ENCODE results near the gene FAM161A.
A peak's percentile ranks its signal among the peaks of the same experiment; 100 is the strongest.
"Not testable (repeated sequence)": the region's sequence is repeated elsewhere in the genome, so short reads cannot be mapped to it uniquely, and the experiment has no call there.

FAM161A gene, protein sequence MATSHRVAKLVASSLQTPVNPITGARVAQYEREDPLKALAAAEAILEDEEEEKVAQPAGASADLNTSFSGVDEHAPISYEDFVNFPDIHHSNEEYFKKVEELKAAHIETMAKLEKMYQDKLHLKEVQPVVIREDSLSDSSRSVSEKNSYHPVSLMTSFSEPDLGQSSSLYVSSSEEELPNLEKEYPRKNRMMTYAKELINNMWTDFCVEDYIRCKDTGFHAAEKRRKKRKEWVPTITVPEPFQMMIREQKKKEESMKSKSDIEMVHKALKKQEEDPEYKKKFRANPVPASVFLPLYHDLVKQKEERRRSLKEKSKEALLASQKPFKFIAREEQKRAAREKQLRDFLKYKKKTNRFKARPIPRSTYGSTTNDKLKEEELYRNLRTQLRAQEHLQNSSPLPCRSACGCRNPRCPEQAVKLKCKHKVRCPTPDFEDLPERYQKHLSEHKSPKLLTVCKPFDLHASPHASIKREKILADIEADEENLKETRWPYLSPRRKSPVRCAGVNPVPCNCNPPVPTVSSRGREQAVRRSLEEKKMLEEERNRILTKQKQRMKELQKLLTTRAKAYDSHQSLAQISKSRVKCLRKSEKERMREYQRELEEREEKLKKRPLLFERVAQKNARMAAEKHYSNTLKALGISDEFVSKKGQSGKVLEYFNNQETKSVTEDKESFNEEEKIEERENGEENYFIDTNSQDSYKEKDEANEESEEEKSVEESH

DNA sequence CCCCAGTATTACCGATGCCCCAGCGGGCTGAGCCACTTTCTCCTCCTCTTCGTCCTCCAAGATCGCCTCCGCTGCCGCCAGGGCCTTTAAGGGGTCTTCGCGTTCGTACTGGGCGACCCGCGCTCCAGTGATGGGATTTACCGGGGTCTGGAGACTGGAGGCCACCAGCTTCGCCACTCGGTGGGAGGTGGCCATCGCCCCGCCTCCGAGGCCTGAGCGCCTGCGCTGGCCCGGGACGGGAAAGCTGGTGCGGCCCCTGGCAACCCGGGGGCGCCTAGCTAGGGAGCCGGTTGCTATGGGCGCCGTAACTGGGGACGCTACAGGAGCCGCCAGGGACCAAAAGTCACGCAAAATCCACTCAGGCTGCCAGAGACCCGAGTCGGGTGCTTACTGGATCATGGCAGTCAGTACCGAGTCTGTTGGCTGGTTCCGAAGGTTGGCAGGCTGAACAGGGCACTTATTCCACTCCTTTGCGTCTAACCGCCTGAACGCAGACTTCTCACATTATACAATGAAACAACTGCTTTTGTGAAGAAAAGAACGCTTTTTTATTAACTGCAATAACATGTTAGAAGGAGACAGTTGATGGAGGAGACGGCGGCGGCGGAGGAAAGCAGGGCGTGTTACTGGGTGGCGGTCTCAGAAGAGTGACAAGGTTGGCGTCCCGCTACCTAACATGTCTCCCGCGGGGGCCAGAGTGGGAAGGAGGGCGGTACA, at the start of gene FAM161A:
Gene FAM161A, minus strand, starts transcription at position 214 of the 717 bp plus-strand sequence. Its CDS starts 19 bp downstream, at position 195.
- DNase-seq (ENCODE audit: low read depth) = peak; percentile 73

DNA sequence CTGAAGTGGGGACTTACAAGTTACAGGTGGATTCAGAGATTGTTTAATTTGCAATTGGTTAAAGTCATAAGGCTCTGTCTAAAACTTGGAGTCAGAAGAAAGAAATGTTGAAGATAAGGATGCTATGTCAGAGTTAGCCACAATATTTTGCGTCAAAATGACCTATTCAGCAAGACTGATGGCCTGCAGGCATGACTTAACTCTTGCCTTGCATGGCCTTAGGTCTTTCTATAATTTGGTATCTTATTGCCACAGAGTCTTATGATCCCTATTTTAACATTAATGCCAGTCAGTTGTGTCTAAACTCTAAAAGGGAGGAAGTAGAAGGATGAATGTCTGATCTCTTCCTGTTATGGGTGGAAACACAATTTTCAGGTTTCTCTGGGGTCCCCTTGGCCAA, 46.4 kb upstream of the FAM161A start:
- DNase-seq (ENCODE audit: low read depth) = no peak

DNA sequence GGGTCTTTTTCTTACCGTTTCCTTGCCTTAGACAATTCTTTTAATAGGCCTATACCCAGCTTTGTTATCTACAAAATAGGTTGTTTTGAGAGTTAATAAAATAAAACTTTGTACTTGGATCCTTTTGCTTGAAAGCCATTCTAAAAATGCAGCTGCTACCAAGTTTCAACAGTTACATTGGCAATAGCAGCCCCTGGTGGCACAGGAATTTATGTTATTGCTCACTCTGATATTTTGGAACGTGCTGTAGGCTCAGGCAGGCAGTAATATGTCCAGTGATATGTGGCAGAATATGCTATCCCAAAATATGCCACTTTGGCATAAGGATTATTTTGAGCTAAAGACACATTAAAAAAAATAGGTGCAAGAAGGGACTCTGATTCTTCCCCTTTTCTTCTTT, 45.0 kb upstream of the FAM161A start:
- DNase-seq (ENCODE audit: low read depth) = no peak

DNA sequence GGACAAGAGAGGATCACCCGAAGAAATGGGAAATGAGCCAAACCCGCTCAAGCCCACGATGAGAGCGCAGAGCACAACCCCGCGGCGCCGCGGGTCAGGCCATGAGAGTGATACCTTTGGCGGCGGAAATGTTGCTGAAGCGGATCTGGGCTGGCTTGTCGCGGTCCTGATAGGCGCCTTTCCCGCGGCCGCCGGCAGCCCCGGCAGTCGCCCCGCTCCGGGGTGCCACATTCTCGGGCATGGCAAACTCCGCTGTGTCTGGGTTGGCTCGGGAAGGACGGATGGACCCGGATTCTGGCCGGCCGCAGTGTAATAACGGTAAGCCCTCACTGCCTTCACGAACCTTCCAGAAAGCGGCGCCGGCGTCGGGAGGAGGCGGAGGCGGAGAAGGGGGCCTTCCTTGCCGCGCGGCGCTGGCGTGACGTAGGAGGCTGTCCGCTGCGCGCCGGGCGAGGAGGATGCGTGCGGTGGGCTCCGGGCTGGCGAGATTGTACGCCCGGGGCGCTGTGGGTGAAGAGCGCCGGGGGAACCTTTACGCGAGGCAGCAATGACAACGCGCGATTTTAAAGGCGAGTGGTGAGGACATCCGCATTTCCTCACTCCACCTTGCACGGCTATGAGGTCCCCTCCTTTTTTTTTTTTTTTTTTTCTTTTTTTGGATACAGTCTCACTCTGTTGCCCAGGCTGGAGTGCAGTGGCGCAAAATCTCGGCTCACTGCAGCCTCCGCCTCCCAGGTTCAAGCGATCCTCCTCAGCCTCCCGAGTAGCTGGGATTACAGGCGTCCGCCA, 34.6 kb upstream of the FAM161A start, which contains the start of gene CCT4:
Gene CCT4, minus strand, starts transcription at position 390 of the 789 bp plus-strand sequence. Its CDS starts 149 bp downstream, at position 241.
- DNase-seq (ENCODE audit: low read depth) = peak; percentile 86

DNA sequence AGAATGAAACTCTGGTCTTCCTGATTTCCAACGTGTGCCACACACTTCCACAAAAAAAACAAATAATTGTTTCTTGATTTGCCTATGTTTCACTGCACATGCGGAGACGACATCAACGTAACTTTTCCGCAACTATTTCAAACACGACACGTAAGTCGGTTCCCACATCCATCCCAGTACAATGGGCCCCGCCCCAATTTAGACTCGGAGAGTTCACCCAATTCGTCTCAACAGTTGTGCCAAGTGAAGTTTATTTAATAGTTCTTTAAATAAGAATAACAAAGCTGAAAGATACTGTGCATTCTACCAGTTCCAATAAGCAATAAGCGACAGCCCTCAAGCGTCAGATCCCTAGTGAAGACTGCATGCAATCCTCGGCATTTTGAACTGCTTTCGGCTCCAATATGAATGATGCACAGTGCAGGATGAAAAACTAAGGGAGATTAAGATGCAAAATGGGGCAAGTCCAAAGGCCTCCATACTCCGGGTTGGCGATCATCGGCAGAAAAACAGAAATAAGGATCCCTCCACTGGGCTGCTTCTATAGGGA, 33.9 kb upstream of the FAM161A start:
- DNase-seq (ENCODE audit: low read depth) = no peak

DNA sequence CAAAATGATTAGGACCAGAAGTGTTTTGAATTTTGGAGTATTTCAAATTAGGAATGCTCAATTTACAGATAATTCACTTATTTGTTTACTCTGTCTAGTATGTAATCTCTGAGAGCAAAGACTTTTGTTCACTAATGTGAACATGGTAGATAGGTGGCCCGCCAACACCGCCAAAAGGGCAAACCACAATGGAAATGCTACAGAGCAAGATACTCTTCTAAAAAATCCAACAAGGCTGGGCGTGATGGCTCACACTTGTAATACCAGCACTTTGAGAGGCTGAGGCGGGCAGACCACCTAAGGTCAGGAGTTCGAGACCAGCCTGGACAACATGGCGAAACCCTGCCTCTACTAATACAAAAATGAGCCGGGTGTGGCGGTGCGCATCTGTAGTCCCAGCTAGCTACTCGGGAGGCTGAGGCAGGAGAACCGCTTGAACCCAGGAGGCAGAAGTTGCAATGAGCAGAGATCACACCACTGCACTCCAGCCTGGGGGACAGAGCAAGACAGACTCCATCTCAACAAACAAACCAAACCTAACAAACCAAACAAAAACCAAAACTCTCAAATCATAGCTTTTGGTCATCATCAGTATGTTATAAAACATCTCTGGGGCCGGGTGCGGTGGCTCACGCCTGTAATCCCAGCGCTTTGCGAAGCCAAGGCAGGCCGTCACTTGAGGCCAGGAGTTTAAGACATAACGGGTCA, 32.2 kb upstream of the FAM161A start:
- DNase-seq (ENCODE audit: low read depth) = no peak

DNA sequence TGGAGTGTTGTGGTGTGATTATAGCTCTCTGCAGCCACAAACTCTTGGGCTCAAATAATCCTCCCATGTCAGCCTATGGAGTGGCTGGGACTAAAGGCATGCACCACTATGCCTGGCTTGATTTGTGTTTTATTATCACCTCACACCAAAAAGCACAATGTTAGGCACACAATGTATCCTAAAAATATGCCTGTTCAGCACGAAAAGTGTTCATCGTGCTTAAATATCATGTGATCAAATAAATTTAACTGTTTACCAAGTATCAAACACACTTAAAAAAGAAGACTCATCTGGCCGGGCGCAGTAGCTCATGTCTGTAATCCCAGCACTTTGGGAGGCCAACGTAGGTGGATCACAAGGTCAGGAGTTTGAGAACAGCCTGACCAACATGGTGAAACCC, 29.0 kb upstream of the FAM161A start:
- DNase-seq (ENCODE audit: low read depth) = no peak

DNA sequence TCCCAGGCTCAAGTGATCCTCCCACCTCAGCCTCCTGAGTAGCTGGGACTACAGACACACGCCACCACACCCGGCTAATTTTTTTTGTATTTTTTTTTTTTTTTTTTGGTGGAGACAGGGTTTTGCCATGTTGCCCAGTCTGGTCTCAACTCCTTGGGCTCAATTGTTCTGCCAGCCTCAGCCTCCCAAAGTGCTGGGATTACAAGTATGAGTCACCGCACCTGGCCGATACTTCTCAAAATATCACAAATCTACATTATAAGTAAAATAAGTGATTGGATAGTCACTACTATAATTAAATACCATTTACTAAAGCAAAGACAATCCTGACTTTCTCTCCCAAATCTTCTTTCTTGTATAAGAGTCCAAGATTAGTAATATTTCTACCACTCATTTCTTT, 25.5 kb upstream of the FAM161A start:
- DNase-seq (ENCODE audit: low read depth) = not testable (repeated sequence)

DNA sequence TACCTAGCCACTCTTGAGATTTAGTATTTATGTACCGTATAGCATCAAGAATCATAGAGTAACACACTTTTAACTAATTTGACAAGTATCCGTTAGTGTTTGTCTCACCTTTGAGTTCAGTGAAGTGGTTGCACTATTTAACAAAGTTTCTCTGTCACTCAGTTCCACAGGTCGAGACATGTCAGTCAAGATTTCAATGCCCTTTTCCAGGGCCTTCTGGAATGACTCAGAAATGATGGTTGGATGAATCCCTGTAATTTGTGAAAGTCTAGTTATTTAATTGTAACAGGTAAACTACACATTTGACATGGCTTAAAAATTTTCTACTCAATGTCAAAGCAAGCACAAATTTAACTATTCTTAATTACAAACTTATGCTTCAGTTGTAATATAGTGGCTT, 24.9 kb upstream of the FAM161A start:
- no peak for DNase-seq (ENCODE audit: low read depth)

DNA sequence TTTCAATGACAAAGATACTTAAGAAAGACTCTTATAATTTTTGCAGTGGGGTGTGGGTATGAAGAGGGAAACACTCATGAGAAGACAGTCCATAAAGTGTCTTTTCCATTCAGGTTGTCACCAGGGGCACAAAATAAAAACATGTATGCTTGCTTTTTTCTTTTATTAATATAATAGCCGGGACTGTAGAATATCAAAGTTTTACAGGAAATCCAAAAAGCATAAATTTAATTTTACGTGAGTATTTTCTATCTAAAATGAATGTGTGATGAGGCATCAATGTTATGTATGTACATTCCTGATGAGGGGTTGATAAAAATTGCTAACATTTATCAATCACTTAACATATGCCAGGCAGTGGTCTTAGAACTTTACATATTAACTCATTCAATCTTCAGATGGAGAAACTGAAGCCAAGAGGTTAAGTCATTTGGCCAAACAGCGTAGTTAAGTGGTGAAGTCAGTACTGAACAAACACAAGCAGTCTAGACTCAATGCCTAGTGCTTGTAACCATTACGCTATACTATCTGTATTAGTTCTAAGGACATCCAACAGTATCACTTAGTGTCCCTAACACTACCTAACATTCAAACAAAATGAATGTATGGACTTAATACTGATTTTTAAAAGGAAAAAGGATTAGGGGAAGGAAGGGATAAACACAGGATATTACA, 23.8 kb upstream of the FAM161A start:
- no peak for DNase-seq (ENCODE audit: low read depth)

DNA sequence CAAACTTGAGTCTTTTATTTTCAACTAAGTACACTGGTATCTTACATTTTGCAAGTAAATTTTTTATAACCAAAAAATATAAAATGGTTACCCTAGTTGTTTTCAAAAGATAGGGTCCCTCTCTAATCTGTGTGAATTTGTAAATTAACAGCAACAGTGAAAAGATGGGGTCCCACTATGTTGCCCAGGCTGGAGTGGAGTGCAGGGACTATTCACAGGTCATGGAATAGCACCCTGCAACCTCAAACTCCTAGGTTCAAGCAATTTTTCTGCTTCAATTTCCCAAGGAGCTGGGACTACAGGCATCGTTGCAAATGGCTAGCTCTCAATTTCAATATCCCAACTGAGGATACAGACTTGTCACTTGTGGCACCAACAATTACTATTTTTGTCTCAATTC, 22.5 kb upstream of the FAM161A start:
- DNase-seq (ENCODE audit: low read depth) = no peak

DNA sequence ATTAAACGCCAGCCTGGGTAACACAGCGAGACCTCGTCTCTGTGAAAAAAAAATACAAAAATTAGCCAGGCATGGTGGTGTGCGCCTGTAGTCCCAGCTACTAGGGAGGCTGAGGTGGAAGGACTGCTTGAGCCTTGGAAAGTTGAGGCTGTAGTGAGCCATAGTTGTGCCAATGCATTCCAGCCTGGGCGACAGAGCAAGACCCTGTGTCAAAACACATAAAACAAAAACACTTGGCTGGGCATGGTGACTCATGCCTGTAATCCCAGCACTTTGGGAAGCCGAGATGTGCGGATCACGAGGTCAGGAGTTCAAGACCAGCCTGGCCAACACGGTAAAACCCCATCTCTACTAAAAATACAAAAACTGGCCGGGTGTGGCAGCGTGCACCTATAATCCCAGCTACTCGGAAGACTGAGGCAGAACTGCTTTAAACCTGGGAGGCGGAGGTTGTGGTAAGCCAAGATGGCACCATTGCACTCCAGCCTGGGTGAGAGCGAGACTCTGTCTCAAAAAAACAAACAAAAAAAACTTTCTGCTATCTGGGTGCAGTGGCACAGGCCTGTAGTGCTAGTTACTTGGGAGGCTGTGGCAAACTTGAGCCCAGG, 12.7 kb upstream of the FAM161A start:
- not testable (repeated sequence) for DNase-seq (ENCODE audit: low read depth)

DNA sequence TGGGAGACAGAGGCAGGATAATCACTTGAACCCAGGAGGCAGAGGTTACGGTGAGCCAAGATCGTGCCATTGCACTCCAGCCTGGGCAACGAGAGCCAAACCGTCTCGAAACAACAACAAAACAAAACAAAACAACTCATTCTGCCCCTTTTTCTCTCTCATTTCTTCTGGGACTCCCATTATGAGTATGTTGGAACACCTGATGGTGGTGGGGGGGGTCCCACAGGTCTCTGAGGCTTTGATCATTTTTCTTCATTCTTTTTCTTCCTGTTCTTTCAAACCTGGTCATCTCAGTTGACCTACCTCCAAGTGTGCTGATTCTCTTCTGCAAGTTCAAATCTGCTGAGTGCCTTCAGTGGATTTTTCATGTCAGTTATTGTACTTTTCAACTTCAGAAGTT, 8.2 kb upstream of the FAM161A start:
- DNase-seq (ENCODE audit: low read depth) = no peak

DNA sequence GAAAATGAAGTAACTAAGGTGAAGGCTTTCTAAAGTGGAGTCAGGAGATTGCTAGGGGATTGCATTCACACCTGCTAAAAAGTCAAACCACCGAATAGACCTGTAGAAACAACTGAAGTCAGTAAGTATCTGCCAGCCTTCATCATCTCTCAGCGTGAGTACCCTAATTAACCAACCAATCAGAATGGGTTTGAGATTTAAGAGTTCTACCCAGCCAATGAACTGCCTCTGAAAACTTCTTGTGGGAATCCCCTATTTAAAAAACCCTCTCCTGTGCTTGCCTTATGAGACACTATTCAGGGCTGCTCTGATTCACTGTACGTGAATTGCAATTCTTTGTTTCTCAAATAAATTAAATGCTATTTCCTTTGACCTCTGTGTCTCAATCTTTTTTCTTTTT, 3.4 kb upstream of the FAM161A start:
- no peak for DNase-seq (ENCODE audit: low read depth)

DNA sequence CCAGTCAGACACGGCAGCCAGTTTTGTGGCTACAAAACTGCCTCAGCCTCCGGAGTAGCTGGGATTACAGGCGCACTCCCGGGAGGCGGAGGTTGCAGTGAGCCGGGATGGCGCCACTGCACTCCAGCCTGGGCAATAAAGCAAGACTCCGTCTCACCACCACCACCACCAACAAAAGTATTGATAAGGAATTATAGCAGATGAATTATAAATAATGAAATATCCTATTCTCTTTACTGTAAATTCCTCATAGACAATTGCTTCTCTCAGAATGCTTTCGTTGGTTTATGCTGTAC, 1.4 kb upstream of the FAM161A start:
- DNase-seq (ENCODE audit: low read depth) = no peak

DNA sequence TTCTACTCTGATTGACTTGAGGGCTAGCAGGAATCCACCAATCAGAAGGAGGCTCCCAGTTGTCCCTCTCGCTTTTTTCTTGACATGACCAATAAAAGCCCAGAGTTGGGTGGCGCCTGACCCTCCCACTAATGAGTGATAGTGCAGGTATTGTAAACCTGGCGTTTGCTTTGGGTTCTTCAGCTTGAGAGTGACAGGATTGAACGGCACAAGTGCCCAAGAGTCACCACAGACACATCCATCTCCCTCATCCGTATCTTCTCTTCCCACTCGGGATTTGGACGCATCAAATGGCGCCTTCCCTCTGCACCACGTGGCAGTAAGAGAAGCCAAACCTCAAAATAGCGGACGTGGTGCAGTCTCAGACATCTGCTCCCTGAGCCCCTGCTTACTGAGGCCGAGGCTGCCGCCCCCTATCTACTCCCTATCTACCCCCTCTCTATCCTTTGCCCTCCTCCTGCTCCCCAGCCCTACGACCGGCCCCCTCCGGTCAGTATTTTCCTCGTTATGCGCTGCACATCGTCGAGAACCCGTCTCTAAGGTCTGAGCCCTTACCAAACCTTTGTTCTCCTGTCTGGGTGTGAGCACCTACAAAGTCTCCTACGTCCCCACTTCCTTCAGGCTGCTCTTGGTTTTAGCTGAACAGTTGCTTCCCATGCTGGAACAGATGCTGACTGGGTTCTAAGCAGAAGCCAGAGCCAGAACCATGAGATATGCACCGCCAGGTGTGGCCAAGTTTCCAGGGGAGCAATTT, 881 bp upstream of the FAM161A start:
- DNase-seq (ENCODE audit: low read depth) = peak; percentile 85

DNA sequence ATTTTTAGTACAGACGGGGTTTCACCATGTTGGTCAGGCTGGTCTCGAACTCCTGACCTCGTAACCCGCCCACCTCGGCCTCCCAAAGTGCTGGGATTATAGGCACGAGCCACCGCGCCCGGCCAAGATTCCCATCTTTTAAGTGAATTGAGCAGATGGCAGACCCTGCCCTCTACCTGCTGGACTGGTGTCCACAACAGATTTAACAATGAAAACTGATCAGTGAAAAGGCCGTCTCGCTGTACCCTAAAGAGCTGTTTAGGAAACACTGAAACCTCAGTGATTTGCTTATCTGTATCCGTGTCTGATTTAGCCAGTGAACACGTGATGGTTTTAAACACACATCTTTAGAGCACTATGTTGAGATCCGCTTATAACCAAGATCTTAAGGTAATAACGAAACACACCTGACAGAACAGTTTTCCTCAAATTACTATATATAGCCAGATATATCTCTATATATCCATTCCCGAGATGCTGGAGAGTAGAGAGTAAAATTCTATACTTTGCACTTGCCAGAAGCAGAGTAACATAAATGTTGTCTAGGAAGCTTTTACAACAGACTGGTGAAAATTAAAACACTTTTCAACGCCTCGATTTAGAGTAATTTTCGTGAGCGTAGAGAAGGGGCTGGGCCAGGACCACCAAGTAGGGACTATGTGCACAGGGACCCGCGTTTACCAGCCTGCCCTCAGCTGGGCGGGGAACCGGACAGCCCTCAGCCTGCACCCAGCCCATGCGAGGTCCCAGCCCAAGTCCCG, 594 bp downstream of the FAM161A start:
- DNase-seq (ENCODE audit: low read depth) = no peak

DNA sequence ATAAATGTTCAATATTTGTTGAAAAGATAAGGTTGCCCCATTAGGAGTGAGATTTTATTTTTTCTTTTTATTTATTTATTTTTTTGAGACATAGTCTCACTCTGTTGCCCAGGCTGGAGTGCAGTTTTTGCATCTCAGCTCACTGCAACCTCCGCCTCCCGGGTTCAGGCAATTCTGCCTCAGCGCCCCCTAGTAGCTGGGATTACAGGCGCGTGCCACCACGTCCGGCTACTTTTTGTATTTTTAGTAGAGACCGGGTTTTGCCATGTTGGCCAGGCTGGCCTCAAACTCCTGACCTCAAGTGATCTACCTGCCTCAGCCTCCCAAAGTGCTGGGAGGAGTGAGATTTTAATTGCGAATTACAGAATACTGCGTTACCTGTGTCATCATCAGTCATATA, 2.6 kb downstream of the FAM161A start:
- not testable (repeated sequence) for DNase-seq (ENCODE audit: low read depth)

DNA sequence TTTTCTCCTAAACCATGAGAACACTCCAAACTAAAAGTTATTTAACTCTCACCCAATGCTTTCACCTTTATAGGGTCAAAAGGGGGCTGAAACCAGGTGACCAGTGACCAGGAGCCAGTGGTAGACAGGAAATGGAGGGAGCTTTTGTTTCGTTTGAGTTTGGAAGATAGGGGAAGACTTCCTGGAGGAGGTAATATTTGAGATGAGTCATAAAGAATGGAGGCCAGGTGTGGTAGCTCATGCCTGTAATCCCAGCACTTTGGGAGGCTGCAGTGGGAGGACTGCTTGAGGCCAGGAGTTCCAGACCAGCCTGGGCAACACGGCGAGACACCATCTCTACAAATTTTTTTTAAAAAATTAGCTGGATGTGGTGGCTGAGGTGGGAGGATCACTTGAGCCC, 8.5 kb downstream of the FAM161A start:
- no peak for DNase-seq (ENCODE audit: low read depth)
